Endothelial cell of umbilical vein (primary cell): ENCODE measurements around the gene GARIN5A. TPM values are rescaled to one million over a fixed set of nuclear protein-coding genes. Genes with fewer than 3 reads are reported as not detected.
"Not testable (repeated sequence)": the region's sequence is repeated elsewhere in the genome, so short reads cannot be mapped to it uniquely, and the experiment has no call there.

Source experiments
- BruUV-seq: library from RNA; stranded (reverse); fragments of 400-500 nt; replicated peaks from 2 replicates; lab custom pipeline; 2021; lab: Mats Ljungman, UMichigan
- CTCF ChIA-PET: fragments of 300-600, 350-600 bp; sonication (Branson Sonifier 250); formaldehyde crosslinking; loops from one replicate; lab custom pipeline; 2021; ENCODE audit warnings: antibody characterized with exemption, inconsistent platforms; lab: Charles Lee
- POLR2A ChIA-PET: fragments of 300-600, 350-600 bp; sonication (Branson Sonifier 250); formaldehyde crosslinking; loops from one replicate; lab custom pipeline; 2021; ENCODE audit warnings: antibody characterized with exemption, inconsistent platforms; lab: Charles Lee
- DNase-seq: peaks from one replicate; pipeline ENCODE4 v3.0.0-alpha.2; 2011; ENCODE audit warnings: low read depth, low spot score
- FAIRE-seq: peaks from 2 replicates; lab custom pipeline; 2011; peaks lifted over from hg19 to GRCh38; lab: Jason Lieb, UNC
- H2AFZ ChIP-seq: 2 replicates; pipeline ENCODE4 v1.6.0; 2012; ENCODE audit warnings: low read depth, low read length, control low read depth, inconsistent platforms
- H3K27ac ChIP-seq: 2 replicates; pipeline ENCODE4 v1.5.1; 2011; ENCODE audit warnings: low read depth, mild to moderate bottlenecking, control low read depth, low read length, moderate library complexity; ENCODE audit not compliant: insufficient read depth
- H3K27me3 ChIP-seq, 2 experiments: 2 replicates each; pipeline versions ENCODE4 v1.6.0 to v1.6.1; 2011; ENCODE audit warnings: low read length in 2 of 2, mixed read lengths in 1 of 2; ENCODE audit not compliant: control insufficient read depth in 2 of 2, insufficient read depth in 2 of 2
- H3K36me3 ChIP-seq, 2 experiments: 2 replicates in 1 of 2; 3 replicates in 1 of 2; pipeline ENCODE4 v1.5.1; 2011; ENCODE audit warnings: low read length in 2 of 2, mild to moderate bottlenecking in 1 of 2, moderate library complexity in 1 of 2; ENCODE audit not compliant: control insufficient read depth in 2 of 2, insufficient read depth in 2 of 2; ENCODE audit errors: extremely low read depth in 1 of 2
- H3K4me1 ChIP-seq: 3 replicates; pipeline ENCODE4 v1.5.1; 2011; ENCODE audit warnings: mild to moderate bottlenecking, low read length; ENCODE audit not compliant: control insufficient read depth, insufficient read depth; ENCODE audit errors: extremely low read depth
- H3K4me2 ChIP-seq: 2 replicates; pipeline ENCODE4 v1.6.1; 2011; ENCODE audit warnings: low read length, control low read depth, mixed read lengths; ENCODE audit not compliant: insufficient read depth
- H3K4me3 ChIP-seq, 3 experiments: fragments of 200-600 bp in 1 of 3; sonication (generic), shearing (Covaris generic) in 1 of 3; replicated peaks in 1 of 3; 2 replicates each; pipeline ENCODE4 v1.5.1; 2011 to 2016; ENCODE audit warnings: control low read depth in 3 of 3, low read length in 3 of 3, mild to moderate bottlenecking in 2 of 3, inconsistent platforms in 1 of 3, low read depth in 1 of 3, moderate library complexity in 1 of 3; ENCODE audit not compliant: insufficient read depth in 1 of 3
- H3K79me2 ChIP-seq: 2 replicates; pipeline ENCODE4 v1.6.0; 2012; ENCODE audit warnings: low read length, inconsistent platforms; ENCODE audit not compliant: control insufficient read depth, insufficient read depth
- H3K9ac ChIP-seq: replicated peaks from 2 replicates; pipeline ENCODE3; 2011; ENCODE audit warnings: low read length, control low read depth; ENCODE audit not compliant: insufficient read depth; ENCODE audit errors: extremely low read depth
- H3K9me1 ChIP-seq: replicated peaks from 3 replicates; pipeline ENCODE4 v1.6.0; 2011; ENCODE audit warnings: mild to moderate bottlenecking, low read length; ENCODE audit not compliant: control insufficient read depth, insufficient read depth; ENCODE audit errors: extremely low read depth
- H3K9me3 ChIP-seq: replicated peaks from 2 replicates; pipeline ENCODE4 v1.5.1; 2012; ENCODE audit warnings: low read length, inconsistent platforms; ENCODE audit not compliant: control insufficient read depth, insufficient read depth
- H4K20me1 ChIP-seq: replicated peaks from 2 replicates; pipeline ENCODE3; 2011; ENCODE audit warnings: mild to moderate bottlenecking, low read length; ENCODE audit not compliant: control insufficient read depth, insufficient read depth; ENCODE audit errors: extremely low read depth
- CTCF ChIP-seq, 2 donors: IDR thresholded peaks; 1 replicate in 1 of 2; 2 replicates in 1 of 2; pipeline ENCODE4 v1.5.1; 2011; ENCODE audit warnings: low read length in 2 of 2, mild to moderate bottlenecking in 2 of 2, moderate library complexity in 2 of 2, control low read depth in 1 of 2, inconsistent platforms in 1 of 2, low read depth in 1 of 2; ENCODE audit not compliant: insufficient read depth in 1 of 2; ENCODE audit errors: extremely low read depth in 1 of 2
- FOS ChIP-seq: IDR thresholded peaks from 2 replicates; pipeline ENCODE4 v1.6.1; 2011; ENCODE audit warnings: mild to moderate bottlenecking, low read length, moderate library complexity, borderline replicate concordance; ENCODE audit not compliant: insufficient read depth
- GATA2 ChIP-seq: IDR thresholded peaks from 2 replicates; pipeline ENCODE4 v1.7.0; 2011; ENCODE audit warnings: low read depth, mild to moderate bottlenecking, moderate library complexity, mixed read lengths, low read length; ENCODE audit not compliant: insufficient read length, insufficient read depth
- MYC ChIP-seq: IDR thresholded peaks from one replicate; pipeline ENCODE4 v1.6.1; 2011; ENCODE audit warnings: mild to moderate bottlenecking, low read depth, low read length
- POLR2AphosphoS5 ChIP-seq: IDR thresholded peaks from 2 replicates; pipeline ENCODE4 v1.6.1; 2012; ENCODE audit warnings: low read depth, mild to moderate bottlenecking, control low read depth, low read length, moderate library complexity; ENCODE audit not compliant: insufficient read depth
- dilution Hi-C: fragments of 300-500 bp; cut with MboI; formaldehyde crosslinking; loops from one replicate; pipeline ENCODE4 v1.15.0; 2019; ENCODE audit warnings: low sequenced_read_pairs; ENCODE audit not compliant: extremely low pct_ligation_motif_present
- intact Hi-C: fragments of 100-400 bp; cut with micrococcal nuclease; formaldehyde crosslinking; loops from one replicate; pipeline ENCODE4 v1.10.0; 2022
- polyA plus RNA-seq, 4 experiments: library from polyadenylated mRNA; depleted of rRNA in 3 of 4; stranded (reverse) in 3 of 4; unstranded in 1 of 4; fragments of >200 nt; gene quantifications; 2 replicates each; pipeline versions ENCODE4 v1.2.1 to v1.2.3, GENCODE V29; 2011 to 2012; ENCODE audit warnings: missing spikeins in 1 of 4
- total RNA-seq: library from RNA; stranded (reverse); gene quantifications from 2 replicates; pipeline ENCODE4 v1.2.3, GENCODE V29; 2021

The GARIN5A gene
- total and polyA plus RNA-seq, 2 donors (not counting 3 experiments of a cell fraction or from before 2014, with no cell fraction given): 0.44 to 0.76 TPM

- H3K4me2 ChIP-seq: no peak overlapping the region
- H4K20me1 ChIP-seq: no peaks in the 10 kb centered on the region
- no peaks in the 10 kb centered on the region for H3K27me3 ChIP-seq
- H3K4me3 ChIP-seq: no peak overlapping the region
- no peak overlapping the region for H3K9ac ChIP-seq
- H3K9me1 ChIP-seq: no peaks in the 10 kb centered on the region
- no peak overlapping the region for H2AFZ ChIP-seq
- FAIRE-seq: no peak
- H3K9me3 ChIP-seq: no peaks in the 10 kb centered on the region
- intact Hi-C loops (no loop called here), dilution Hi-C loops (no loop called here)
- H3K79me2 ChIP-seq: peaks cover 7% of the 10 kb centered on the region
- CTCF ChIA-PET: interaction anchor here (0.6 to 3.8 kb wide), 3 partner anchors 13 to 107 kb away, joined by 4 to 12 read pairs (median 8); no protein-coding TSS in a partner anchor
- POLR2A ChIA-PET: no interaction called here
- BruUV-seq: no TSS peak
- no peak overlapping the region for H3K27ac ChIP-seq
- peaks cover 7% of the 10 kb centered on the region for H3K4me1 ChIP-seq
- no peak for TF ChIP-seq POLR2AphosphoS5
- TF ChIP-seq FOS: no peak
- TF ChIP-seq MYC: no peak
- no peak for TF ChIP-seq GATA2
- no peak for TF ChIP-seq CTCF (IDR thresholded peaks at IDR 0.05; ENCODE audit: extremely low read depth in 1 of 2, insufficient read depth in 1 of 2, low read depth in 1 of 2, low read length in 2 of 2)
- DNase-seq: no peak
- H3K36me3 ChIP-seq: peaks cover 0 to 13% of the 10 kb centered on the region in 2 experiments
These were observed 1.5 kb downstream of the GARIN5A start for GRCh38 chr19:50475101-50475568.

DNA sequence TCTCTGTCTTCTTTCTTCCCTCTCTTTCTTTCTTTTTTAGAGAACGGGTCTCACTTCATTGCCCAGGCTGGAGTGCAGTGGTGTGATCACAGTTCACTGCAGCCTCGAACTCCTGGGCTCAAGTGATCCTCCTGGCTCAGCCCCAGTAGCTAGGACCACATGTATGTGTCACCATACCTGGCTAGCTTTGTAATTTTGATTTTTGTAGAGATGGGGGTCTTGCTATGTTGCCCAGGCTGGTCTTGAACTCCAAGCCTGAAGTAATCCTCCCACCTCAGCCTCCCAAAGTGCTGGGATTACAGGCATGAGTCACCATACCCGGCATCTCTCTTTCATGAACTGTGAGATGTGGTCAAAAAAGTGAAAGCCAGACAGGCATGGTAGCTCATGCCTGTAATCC, 3.3 kb downstream of the GARIN5A start:
- H3K9me3 ChIP-seq, H3K9ac ChIP-seq, H3K27me3 ChIP-seq, dilution Hi-C loops, POLR2A ChIA-PET, H3K9me1 ChIP-seq, FAIRE-seq, H3K36me3 ChIP-seq, BruUV-seq, H2AFZ ChIP-seq, DNase-seq, H3K4me2 ChIP-seq, H4K20me1 ChIP-seq, H3K27ac ChIP-seq, H3K4me1 ChIP-seq, H3K79me2 ChIP-seq, H3K4me3 ChIP-seq: not testable (repeated sequence)
- CTCF ChIA-PET: interaction anchor here (1.9 to 3.8 kb wide), 3 partner anchors 13 to 116 kb away, joined by 7 to 12 read pairs (median 8); no protein-coding TSS in a partner anchor
- intact Hi-C loops: loop anchor here (5.0 kb wide), 1 partner anchor 624 kb away; no protein-coding TSS in a partner anchor
